Heart left ventricle (tissue), 16 donors: ENCODE results near the gene MOAP1. TPM values are rescaled to one million over a fixed set of nuclear protein-coding genes. Genes with fewer than 3 reads are reported as not detected.
A peak's percentile ranks its signal among the peaks of the same experiment; 100 is the strongest.

Source experiments
- ATAC-seq, 4 donors: fragments of 200-7000 bp; cut with Tn5 transposase; one replicate each; pipeline ENCODE4 v1.9.1; 2020 to 2022; ENCODE audit warnings: moderate library complexity in 4 of 4, mild to moderate bottlenecking in 3 of 4, moderate number of reproducible peaks in 1 of 4
- DNase-seq, 5 donors: peaks; one replicate each; pipeline ENCODE4 v3.0.0-alpha.2; 2020
- H3K27ac ChIP-seq, 12 donors: fragments of 200-600 bp; sonication (generic) in 4 of 12; one replicate each; pipeline versions ENCODE4 v1.5.0 to v1.8.0; 2016 to 2022; ENCODE audit warnings: mild to moderate bottlenecking in 2 of 12
- H3K27me3 ChIP-seq, 9 donors: fragments of 200-600 bp; sonication (generic) in 2 of 9; one replicate each; pipeline versions ENCODE4 v1.5.1 to v1.8.0; 2016 to 2022; ENCODE audit warnings: mild to moderate bottlenecking in 3 of 9
- H3K36me3 ChIP-seq, 9 donors: fragments of 200-600 bp; sonication (generic) in 2 of 9; one replicate each; pipeline versions ENCODE4 v1.5.0 to v1.8.0; 2018 to 2022; ENCODE audit warnings: mild to moderate bottlenecking in 2 of 9
- H3K4me1 ChIP-seq, 12 donors: fragments of 200-600 bp; sonication (generic) in 4 of 12; one replicate each; pipeline versions ENCODE4 v1.5.0 to v1.8.0; 2016 to 2022; ENCODE audit warnings: mild to moderate bottlenecking in 3 of 12
- H3K4me3 ChIP-seq, 12 donors: fragments of 200-600 bp; sonication (generic) in 4 of 12; one replicate each; pipeline versions ENCODE4 v1.5.0 to v1.8.0; 2017 to 2022; ENCODE audit warnings: mild to moderate bottlenecking in 9 of 12, moderate library complexity in 4 of 12
- H3K9me3 ChIP-seq, 12 donors: fragments of 200-600 bp; sonication (generic) in 4 of 12; one replicate each; pipeline versions ENCODE4 v1.5.0 to v1.8.0; 2016 to 2022; ENCODE audit warnings: mild to moderate bottlenecking in 1 of 12
- CTCF ChIP-seq, 12 donors: fragments of 200-600 bp; sonication (generic) in 4 of 12; IDR thresholded peaks; one replicate each; pipeline versions ENCODE4 v1.5.0 to v1.8.0; 2018 to 2022; ENCODE audit warnings: antibody characterized with exemption in 12 of 12, mild to moderate bottlenecking in 5 of 12
- POLR2A ChIP-seq, 2 donors: fragments of 450-650 bp; IDR thresholded peaks; one replicate each; pipeline ENCODE4 v1.6.1; 2017; ENCODE audit warnings: antibody characterized with exemption in 2 of 2, mild to moderate bottlenecking in 2 of 2, moderate library complexity in 2 of 2
- WGBS, 4 donors: extraction: QIAGEN DNeasy Blood & Tissue Kit in 2 of 4; methylation state at CpG; one replicate each; pipeline versions ENCODE4 v1.1.5 to v1.1.7; 2013 to 2018; 5-methylcytosine and 5-hydroxymethylcytosine counted together
- intact Hi-C, 10 donors: fragments of 100-400 bp; cut with DNase I; formaldehyde crosslinking; loops; one replicate each; pipeline versions ENCODE4 v1.11.1 to v1.14.2; 2022
- polyA plus RNA-seq, 2 donors: library from polyadenylated mRNA; stranded (reverse); fragments of 200-250 nt; gene quantifications; one replicate each; pipeline ENCODE4 v1.2.3, GENCODE V29; 2013
- total RNA-seq, 9 donors: library from RNA; depleted of rRNA in 2 of 9; stranded (reverse); fragments of >200 nt in 2 of 9; fragmentation: NEBNext Ultra II Directional in 3 of 9; extraction: Animal tissue kit (Norgen Biotek cat#: 25700) in 3 of 9; gene quantifications; one replicate each; pipeline versions ENCODE4 v1.1.0 to v1.2.4, GENCODE V29; 2016 to 2023
- donor health status: ischemic (EF 13 %, LVEDD 7.1; RV severe dilation, severe dysfunction).
- donor health status: healthy with polysubstance abuse.
- donor health status: DM: no; HTN: yes; CAD: no.
- donor health status: DM: no; HTN: no; CAD: no.
- donor health status: ischemic (EF 25% LVEDD 6.9; RV normal size, moderate dysfunction).
- donor health status: ischemic (EF 25% LVEDD 5.7; RV mildly dilated, moderate dysfunction).
- donor health status: healthy.
- donor health status: DM: yes; HTN: yes; CAD: no.
- donor health status: ischemic (EF 35%, LVEDD 5.7; RV mildly dilated, moderate dysfunction).
- donor health status: nonischemic (EF 11% LVEDD 7.7; RV severe dilation, severe dysfunction).
- donor health status: DM: yes; HTN: yes; CAD: no.
- donor health status: PGD.
- donor health status: ischemic (EF 29% LVEDD 5.4; RV normal size, mild dysfunction).
- donor health status: nonischemic (EF 23%, LVEDD 6.1; RV moderate dilation, normal function).

The MOAP1 gene
- total and polyA plus RNA-seq, 11 donors: 26.6 to 87.0 (median 54.9) TPM

- TF ChIP-seq CTCF (IDR thresholded peaks at IDR 0.05) (no peak), POLR2A (IDR thresholded peaks at IDR 0.05) (no peak)
- no peak overlapping the region for H3K27ac ChIP-seq
- no peaks in the 10 kb centered on the region for H3K36me3 ChIP-seq
- H3K9me3 ChIP-seq: no peaks in the 10 kb centered on the region
- H3K4me3 ChIP-seq: no peak overlapping the region
- DNase-seq (no peak), ATAC-seq (no peak)
- 61 to 74% (median 69%) methylated on average over 8 of the region's 8 CpGs for WGBS, 4 donors
- intact Hi-C loops: loop anchor here in 7 of 10 donors (5.0 to 10.0 kb wide), 6 partner anchors 99 to 259 kb away; no protein-coding TSS in a partner anchor
- H3K4me1 ChIP-seq: peaks cover 0 to 14% (median 0%) of the 10 kb centered on the region in 12 donors
- H3K27me3 ChIP-seq: no peaks in the 10 kb centered on the region
Measured at GRCh38 chr14:93136009-93136408, 48.7 kb downstream of the MOAP1 start.

- intact Hi-C loops: loop anchor here in 7 of 10 donors (5.0 to 10.0 kb wide), 6 partner anchors 98 to 258 kb away; no protein-coding TSS in a partner anchor
- DNase-seq (no peak), ATAC-seq (no peak)
- no peaks in the 10 kb centered on the region for H3K27me3 ChIP-seq
- no peak for TF ChIP-seq CTCF (IDR thresholded peaks at IDR 0.05)
- TF ChIP-seq POLR2A (IDR thresholded peaks at IDR 0.05): no peak
- WGBS, 4 donors: 67 to 78% (median 70%) methylated on average over 5 of the region's 5 CpGs
- no peaks in the 10 kb centered on the region for H3K9me3 ChIP-seq
- no peaks in the 10 kb centered on the region for H3K36me3 ChIP-seq
- peaks cover 0 to 14% (median 0%) of the 10 kb centered on the region in 12 donors for H3K4me1 ChIP-seq
- no peak overlapping the region for H3K4me3 ChIP-seq
- no peak overlapping the region for H3K27ac ChIP-seq
Measured at GRCh38 chr14:93135399-93135798, 49.3 kb downstream of the MOAP1 start.

- intact Hi-C loops: loop anchor here in 2 of 10 donors (5.0 to 10.0 kb wide), 2 partner anchors 161 to 249 kb away; no protein-coding TSS in a partner anchor
- Histone ChIP-seq H3K9me3 (no peaks in the 10 kb centered on the region), H3K4me1 (peaks cover 0 to 22% (median 0%) of the 10 kb centered on the region in 12 donors), H3K27ac (peak overlapping the region in 3 of 12 donors; percentile 37 to 49 (median 43)), H3K4me3 (no peak overlapping the region), H3K36me3 (no peaks in the 10 kb centered on the region), H3K27me3 (no peaks in the 10 kb centered on the region)
- DNase-seq: no peak
- no peak for ATAC-seq
- WGBS, 4 donors: 67 to 72% (median 68%) methylated on average over 8 of the region's 8 CpGs
- no peak for TF ChIP-seq CTCF (IDR thresholded peaks at IDR 0.05)
Measured at GRCh38 chr14:93133464-93133863, 51.2 kb downstream of the MOAP1 start.

GRCh38 chr14:93132472-93133065 lies 52.1 kb downstream of the MOAP1 start:
- no peaks in the 10 kb centered on the region for H3K36me3 ChIP-seq
- no peak overlapping the region for H3K4me3 ChIP-seq
- peak in 3 of 5 donors; percentile 45 to 54 (median 46) for DNase-seq
- 57 to 63% (median 60%) methylated on average over 8 of the region's 8 CpGs for WGBS, 4 donors
- TF ChIP-seq CTCF (IDR thresholded peaks at IDR 0.05) (peak; percentile 28 to 61 (median 51)), POLR2A (IDR thresholded peaks at IDR 0.05) (no peak)
- H3K4me1 ChIP-seq: peaks cover 0 to 24% (median 0%) of the 10 kb centered on the region in 12 donors
- intact Hi-C loops: loop anchor here in 3 of 10 donors (1.0 to 10.0 kb wide), 4 partner anchors 17 to 248 kb away; partner anchors contain the start of gene ITPK1 (in 1 of the 3)
- peak overlapping the region in 6 of 12 donors; percentile 10 to 49 (median 34) for H3K27ac ChIP-seq
- no peaks in the 10 kb centered on the region for H3K27me3 ChIP-seq
- H3K9me3 ChIP-seq: no peaks in the 10 kb centered on the region
- peak; percentile 46 to 88 (median 76) for ATAC-seq

Other genes starting within 250 kb of the MOAP1 start
- gene ITPK1, start 69.0 kb downstream of the MOAP1 start, total RNA-seq: 100 to 1,000 TPM in 3 of 9 donors, 10 to 100 TPM in 6; 71.7 to 152 (median 91.0) TPM
- gene ITPK1, start 69.0 kb downstream of the MOAP1 start, polyA plus RNA-seq: 100 to 1,000 TPM in 1 of 2 donors, 10 to 100 TPM in 1; 44.5 to 158 TPM
- 10 to 100 TPM in 8 of 9 donors, 1 to 10 TPM in 1; 8.8 to 29.3 (median 22.8) TPM for gene LYSET, start 420 bp upstream of the MOAP1 start, total RNA-seq
- 10 to 100 TPM; 20.5 to 23.4 TPM for gene LYSET, start 420 bp upstream of the MOAP1 start, polyA plus RNA-seq
- 10 to 100 TPM; 10.3 to 25.5 (median 14.8) TPM for gene GON7, start 22.2 kb upstream of the MOAP1 start, total RNA-seq
- 10 to 100 TPM; 22.3 to 27.4 TPM for gene GON7, start 22.2 kb upstream of the MOAP1 start, polyA plus RNA-seq
- 10 to 100 TPM; 19.6 to 27.1 (median 23.3) TPM for gene UBR7, start 22.4 kb upstream of the MOAP1 start, total RNA-seq
- 10 to 100 TPM in 1 of 2 donors, 1 to 10 TPM in 1; 9.4 to 39.6 TPM for gene UBR7, start 22.4 kb upstream of the MOAP1 start, polyA plus RNA-seq
- 10 to 100 TPM; 10.6 to 34.0 (median 20.8) TPM for gene BTBD7, start 148.1 kb upstream of the MOAP1 start, total RNA-seq
- 1 to 10 TPM; 7.2 to 8.7 TPM for gene BTBD7, start 148.1 kb upstream of the MOAP1 start, polyA plus RNA-seq
- gene COX8C, start 162.3 kb upstream of the MOAP1 start, total RNA-seq: 1 to 10 TPM in 3 of 9 donors, under 1 TPM in 3, not detected in 3; 0.60 to 2.0 (median 0.89) TPM
- gene COX8C, start 162.3 kb upstream of the MOAP1 start, polyA plus RNA-seq: not detected
- gene UNC79, start 246.0 kb upstream of the MOAP1 start, total RNA-seq: under 1 TPM; 0.26 to 0.58 (median 0.44) TPM
- gene UNC79, start 246.0 kb upstream of the MOAP1 start, polyA plus RNA-seq: under 1 TPM; 0.04 to 0.15 TPM